Measurements from ENCODE around the gene AP2B1.
"Not testable (repeated sequence)": the region's sequence is repeated elsewhere in the genome, so short reads cannot be mapped to it uniquely, and the experiment has no call there.

Gene AP2B1

DNA sequence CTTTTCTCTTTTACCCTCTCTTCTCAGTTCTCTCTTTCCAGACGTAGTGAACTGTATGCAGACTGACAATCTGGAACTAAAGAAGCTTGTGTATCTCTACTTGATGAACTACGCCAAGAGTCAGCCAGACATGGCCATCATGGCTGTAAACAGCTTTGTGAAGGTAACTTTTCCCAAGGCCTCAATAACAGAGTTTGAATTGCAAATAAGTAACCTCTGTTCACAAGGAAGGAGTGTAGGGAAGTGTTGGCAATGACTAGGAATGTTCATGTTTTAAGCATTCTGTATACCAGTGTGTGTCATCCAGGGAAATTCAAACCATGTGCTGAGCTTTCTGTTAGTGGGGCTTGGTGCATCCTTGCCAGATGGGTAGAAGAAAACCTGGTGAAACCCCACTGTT lies 18.6 kb downstream of the AP2B1 start:
- TF ChIP-seq CTCF (IDR thresholded peaks at IDR 0.05; ENCODE audit: control insufficient read depth, extremely low read depth, insufficient read depth), result no peak
- no peak for DNase-seq (ENCODE audit: low read depth)
- H3K4me3 ChIP-seq (ENCODE audit: low read depth, low read length), result no peak overlapping the region

GRCh38 chr17:35607239-35607847 lies 20.2 kb downstream of the AP2B1 start:
- DNase-seq (ENCODE audit: low read depth), result no peak
- H3K4me3 ChIP-seq (ENCODE audit: low read depth, low read length), result no peak overlapping the region
- TF ChIP-seq CTCF (IDR thresholded peaks at IDR 0.05; ENCODE audit: control insufficient read depth, extremely low read depth, insufficient read depth), result no peak

DNA sequence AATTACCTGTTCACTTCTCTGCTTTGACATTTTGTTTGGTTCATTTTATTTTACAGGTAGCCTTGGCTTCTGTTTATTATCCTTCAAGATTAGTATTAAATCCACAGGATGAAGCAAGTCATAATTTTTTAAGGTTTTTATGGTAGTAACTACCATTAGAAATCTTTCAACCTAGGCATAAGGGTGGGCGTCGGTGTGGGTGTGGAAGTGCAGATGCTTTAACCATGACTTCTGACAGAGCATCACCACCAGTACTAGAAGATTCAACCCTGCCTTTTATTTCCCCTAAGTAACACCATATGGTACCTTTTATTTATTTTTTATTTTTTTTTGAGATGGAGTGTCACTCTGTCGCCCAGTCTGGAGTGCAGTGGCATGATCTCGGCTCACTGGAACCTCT lies 22.7 kb downstream of the AP2B1 start:
- DNase-seq (ENCODE audit: low read depth), result no peak
- no peak for TF ChIP-seq CTCF (IDR thresholded peaks at IDR 0.05; ENCODE audit: control insufficient read depth, extremely low read depth, insufficient read depth)

GRCh38 chr17:35610746-35611145 lies 23.6 kb downstream of the AP2B1 start:
- not testable (repeated sequence) for H3K4me3 ChIP-seq (ENCODE audit: low read depth, low read length); DNase-seq (ENCODE audit: low read depth)

More for the DNA sequence above, 22.7 kb downstream of the AP2B1 start:
- no peak overlapping the region for H3K4me3 ChIP-seq (ENCODE audit: low read depth, low read length)

GRCh38 chr17:35612924-35613521 lies 25.9 kb downstream of the AP2B1 start:
- DNase-seq (ENCODE audit: low read depth), result no peak
- H3K4me3 ChIP-seq (ENCODE audit: low read depth, low read length), result no peak overlapping the region
- peak; percentile 63 for TF ChIP-seq CTCF (IDR thresholded peaks at IDR 0.05; ENCODE audit: control insufficient read depth, extremely low read depth, insufficient read depth)

DNA sequence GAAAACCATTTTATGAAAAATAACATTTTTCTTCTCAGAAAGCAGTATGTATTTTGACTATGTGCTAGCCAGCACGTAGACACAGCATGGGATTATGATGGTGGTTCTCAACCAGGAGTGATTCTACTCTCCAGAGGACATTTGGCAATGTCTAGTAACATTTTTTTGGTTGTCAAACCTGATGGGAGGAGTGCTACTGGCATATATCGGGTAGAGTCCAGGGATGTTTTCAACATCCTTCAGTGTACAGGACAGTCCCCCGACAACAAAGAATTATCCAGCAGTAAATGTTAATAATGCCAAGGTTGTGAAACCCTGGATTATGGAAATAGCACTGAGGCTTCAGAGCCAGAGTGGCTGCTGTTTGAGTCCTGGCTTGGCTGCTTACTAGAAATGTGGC lies 27.7 kb downstream of the AP2B1 start:
- no peak for DNase-seq (ENCODE audit: low read depth)

DNA sequence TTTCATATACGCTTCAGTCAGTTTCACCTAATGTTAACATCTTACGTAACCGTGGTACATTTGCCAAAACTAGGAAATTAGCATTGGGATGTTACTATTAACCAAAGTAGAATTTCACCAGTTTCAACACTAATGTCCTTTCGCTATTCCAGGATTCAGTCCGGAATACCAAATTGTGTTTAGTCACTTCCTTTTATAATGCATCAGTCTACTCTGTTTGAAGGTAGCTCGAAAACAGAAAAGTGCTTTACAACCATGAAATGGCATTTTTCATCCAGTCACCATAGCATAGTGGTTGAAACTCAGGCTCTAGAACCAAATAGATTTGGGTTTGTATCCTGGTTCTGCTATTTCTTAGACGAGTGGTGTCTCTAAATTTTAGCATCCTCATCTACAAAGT lies 29.4 kb downstream of the AP2B1 start:
- H3K4me3 ChIP-seq (ENCODE audit: low read depth, low read length), result no peak overlapping the region
- DNase-seq (ENCODE audit: low read depth), result no peak
- TF ChIP-seq CTCF (IDR thresholded peaks at IDR 0.05; ENCODE audit: control insufficient read depth, extremely low read depth, insufficient read depth), result no peak

More for the DNA sequence above, 27.7 kb downstream of the AP2B1 start:
- H3K4me3 ChIP-seq (ENCODE audit: low read depth, low read length), result no peak overlapping the region
- no peak for TF ChIP-seq CTCF (IDR thresholded peaks at IDR 0.05; ENCODE audit: control insufficient read depth, extremely low read depth, insufficient read depth)
